Omental fat pad (tissue), 4 donors: Measurements from ENCODE around the gene SIPA1L3. TPM values are rescaled to one million over a fixed set of nuclear protein-coding genes. Genes with fewer than 3 reads are reported as not detected.

Source experiments
- ATAC-seq: fragments of 150-250 bp; one replicate; pipeline ENCODE4 v1.9.1; 2016; ENCODE audit warnings: mild to moderate bottlenecking, moderate library complexity; ENCODE audit not compliant: low FRiP score
- DNase-seq: peaks from one replicate; pipeline ENCODE4 v3.0.0-alpha.2; 2019; ENCODE audit warnings: low spot score
- CTCF ChIP-seq, 3 donors: fragments of 450-650 bp; IDR thresholded peaks; one replicate each; pipeline ENCODE4 v1.5.1; 2016 to 2017; ENCODE audit warnings: antibody characterized with exemption in 3 of 3, mild to moderate bottlenecking in 3 of 3, moderate library complexity in 2 of 3
- total RNA-seq, 4 donors: library from RNA; depleted of rRNA; stranded (reverse); fragments of >200 nt; gene quantifications; one replicate each; pipeline ENCODE4 v1.1.0, GENCODE V29; 2016

The SIPA1L3 gene
- total RNA-seq, 4 donors from 2014 or later = 8.9 to 14.7 (median 12.0) TPM

DNA sequence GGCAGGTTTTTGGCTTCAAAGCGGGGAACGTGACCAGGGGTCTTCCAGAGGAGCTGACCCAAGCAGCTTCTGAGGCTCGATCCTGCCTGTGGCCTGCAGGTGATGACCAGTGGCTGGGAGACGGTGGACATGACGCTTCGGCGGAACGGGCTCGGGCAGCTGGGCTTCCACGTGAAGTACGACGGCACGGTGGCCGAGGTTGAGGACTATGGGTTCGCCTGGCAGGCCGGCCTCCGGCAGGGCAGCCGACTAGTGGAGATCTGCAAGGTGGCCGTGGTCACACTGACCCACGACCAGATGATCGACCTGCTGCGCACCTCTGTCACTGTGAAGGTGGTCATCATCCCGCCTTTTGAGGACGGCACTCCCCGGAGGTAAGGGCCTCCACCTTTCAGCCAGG, 223.4 kb downstream of the SIPA1L3 start:
- no peak for TF ChIP-seq CTCF (IDR thresholded peaks at IDR 0.05)
- DNase-seq (no peak), ATAC-seq (no peak)

- TF ChIP-seq CTCF (IDR thresholded peaks at IDR 0.05) = no peak
- no peak for ATAC-seq
Measured at GRCh38 chr19:38132781-38133180, 225.8 kb downstream of the SIPA1L3 start.

DNA sequence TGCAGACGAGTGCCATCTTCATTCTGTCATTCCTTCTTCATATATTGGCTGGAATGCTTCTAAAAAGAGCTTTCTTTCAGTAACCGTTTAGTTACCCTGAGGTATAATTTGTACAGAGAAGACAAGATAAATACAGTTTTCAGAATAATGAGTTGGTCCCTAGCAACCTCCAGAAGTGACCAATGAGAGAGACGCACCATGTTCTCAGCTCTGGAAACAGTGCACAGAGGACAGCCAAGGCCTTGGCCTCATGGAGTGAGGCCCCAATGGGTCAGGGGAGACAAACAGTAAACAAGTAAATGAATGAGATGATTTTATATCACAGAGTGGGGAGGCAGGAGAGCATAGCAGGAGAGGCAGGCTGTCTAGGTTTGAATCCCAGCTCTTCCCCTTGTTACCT, 226.3 kb downstream of the SIPA1L3 start:
- ATAC-seq = no peak
- TF ChIP-seq CTCF (IDR thresholded peaks at IDR 0.05) = no peak
- no peak for DNase-seq

More at GRCh38 chr19:38132781-38133180, 225.8 kb downstream of the SIPA1L3 start:
- DNase-seq = no peak

DNA sequence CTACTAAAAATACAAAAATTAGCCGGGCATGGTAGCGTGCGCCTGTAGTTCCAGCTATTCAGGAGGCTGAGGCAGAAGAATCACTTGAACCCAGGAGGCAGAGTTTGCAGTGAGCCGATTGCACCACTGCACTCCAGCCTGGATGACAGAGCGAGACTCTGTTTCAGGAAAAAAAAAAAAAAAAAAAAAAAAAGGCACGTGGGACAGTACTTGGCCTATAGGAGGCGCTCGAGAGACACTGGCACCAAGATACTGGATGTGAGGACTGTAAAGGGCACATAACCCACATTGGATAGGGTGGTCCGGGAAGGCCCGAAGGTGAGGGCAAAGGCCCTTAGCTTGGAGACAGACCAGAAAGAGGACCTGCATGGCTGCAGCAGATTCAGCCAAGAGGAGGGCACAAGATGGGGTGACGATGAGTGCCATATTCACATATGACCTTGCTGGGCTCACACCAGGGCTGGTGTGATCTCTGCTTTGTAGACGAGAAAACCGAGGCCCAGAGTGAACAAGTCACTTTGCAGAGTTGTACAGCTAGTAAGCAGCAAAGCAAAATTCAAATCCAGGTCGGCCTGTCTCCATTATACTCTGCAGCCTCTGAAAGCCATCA, 227.6 kb downstream of the SIPA1L3 start:
- TF ChIP-seq CTCF (IDR thresholded peaks at IDR 0.05) = no peak
- no peak for DNase-seq
- ATAC-seq = no peak

- DNase-seq (no peak), ATAC-seq (no peak)
- TF ChIP-seq CTCF (IDR thresholded peaks at IDR 0.05) = no peak
Measured at GRCh38 chr19:38135150-38135998, 228.4 kb downstream of the SIPA1L3 start.

DNA sequence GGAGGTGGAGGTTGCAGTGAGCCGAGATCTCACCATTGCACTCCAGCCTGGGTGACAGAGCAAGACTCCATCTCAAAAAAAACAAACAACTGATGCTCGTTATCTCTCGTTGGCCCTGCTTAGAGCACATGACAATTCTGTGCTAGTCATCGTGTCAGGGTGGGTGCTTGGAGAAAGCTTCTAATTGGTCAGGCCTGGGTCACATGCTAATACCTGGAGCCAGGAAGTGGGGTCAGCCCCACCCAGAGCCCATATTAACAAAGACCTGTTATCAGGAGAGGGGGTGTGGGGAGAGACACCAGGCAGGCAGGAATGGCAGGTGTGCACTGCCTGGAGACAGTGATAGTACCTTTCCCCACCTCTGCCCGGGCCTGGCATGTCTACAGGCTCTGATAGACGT, 232.1 kb downstream of the SIPA1L3 start:
- TF ChIP-seq CTCF (IDR thresholded peaks at IDR 0.05) = no peak
- no peak for ATAC-seq
- no peak for DNase-seq

GRCh38 chr19:38141108-38141507, 234.1 kb downstream of the SIPA1L3 start:
- no peak for TF ChIP-seq CTCF (IDR thresholded peaks at IDR 0.05)
- ATAC-seq (no peak), DNase-seq (no peak)
